Skeletal muscle tissue (tissue), 4 donors: ENCODE data around the gene TRRAP. TPM values are rescaled to one million over a fixed set of nuclear protein-coding genes. Genes with fewer than 3 reads are reported as not detected.
A peak's percentile ranks its signal among the peaks of the same experiment; 100 is the strongest.

ENCODE experiments used
- H3K27ac ChIP-seq: one replicate; pipeline ENCODE4 v1.7.0; 2013; ENCODE audit warnings: mild to moderate bottlenecking, low read depth, low read length, inconsistent platforms
- H3K27me3 ChIP-seq, 3 donors: one replicate each; pipeline ENCODE4 v1.7.0; 2013; ENCODE audit warnings: low read length in 3 of 3; ENCODE audit not compliant: control insufficient read depth in 3 of 3, insufficient read depth in 3 of 3
- H3K36me3 ChIP-seq, 3 donors: one replicate each; pipeline ENCODE4 v1.7.0; 2013; ENCODE audit warnings: low read length in 3 of 3; ENCODE audit not compliant: control insufficient read depth in 3 of 3, insufficient read depth in 3 of 3
- H3K4me1 ChIP-seq, 3 donors: one replicate each; pipeline ENCODE4 v1.7.0; 2013; ENCODE audit warnings: low read length in 3 of 3, mild to moderate bottlenecking in 3 of 3; ENCODE audit not compliant: control insufficient read depth in 3 of 3, insufficient read depth in 3 of 3
- H3K4me3 ChIP-seq, 3 donors: one replicate each; pipeline ENCODE4 v1.7.0; 2013; ENCODE audit warnings: low read length in 3 of 3
- H3K9ac ChIP-seq, 3 donors: one replicate each; pipeline ENCODE4 v1.7.0; 2013; ENCODE audit warnings: low read length in 3 of 3, mild to moderate bottlenecking in 3 of 3, moderate library complexity in 2 of 3, low read depth in 1 of 3
- H3K9me3 ChIP-seq, 3 donors: one replicate each; pipeline ENCODE4 v1.7.0; 2013; ENCODE audit warnings: low read length in 3 of 3; ENCODE audit not compliant: control insufficient read depth in 3 of 3
- total RNA-seq: library from RNA; depleted of rRNA; stranded (reverse); fragments of >200 nt; gene quantifications from one replicate; pipeline ENCODE4 v1.2.3, GENCODE V29; 2014
- donor health status: Osteomylitis.

Gene TRRAP
- total RNA-seq, 1 donor from 2014 or later, result 20.4 TPM

DNA sequence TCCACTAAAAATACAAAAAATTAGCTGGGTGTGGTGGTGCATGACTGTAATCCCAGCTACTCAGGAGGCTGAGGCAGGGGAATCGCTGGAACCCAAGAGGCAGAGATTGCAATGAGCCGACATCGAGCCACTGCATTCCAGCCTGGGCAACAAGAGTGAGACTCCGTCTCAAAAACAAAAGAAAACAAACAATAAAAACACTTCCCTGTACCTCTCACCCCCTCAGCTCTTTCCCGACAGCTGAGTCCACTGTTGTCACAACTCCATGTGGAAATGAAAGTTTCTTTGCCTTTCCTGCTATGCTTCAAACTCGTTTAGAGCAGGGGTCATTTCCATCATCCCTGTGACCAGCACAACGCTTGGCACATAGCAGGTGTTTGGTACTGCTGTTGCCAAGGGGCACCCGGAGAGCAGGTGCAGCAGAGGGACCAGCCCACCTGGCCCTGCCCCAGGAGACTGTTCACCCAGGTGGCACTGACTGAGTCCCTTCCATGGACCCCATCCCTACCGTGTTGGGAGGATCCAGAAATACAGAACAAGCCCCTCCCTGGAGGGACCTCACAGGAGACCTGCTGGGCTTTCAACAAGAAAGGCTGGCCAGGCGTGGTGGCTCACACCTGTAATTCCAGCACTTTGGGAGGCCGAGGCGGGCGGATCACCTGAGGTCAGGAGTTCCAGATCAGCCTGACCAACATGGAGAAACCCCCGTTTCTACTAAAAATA is 13.4 kb upstream of the TRRAP start:
- Histone ChIP-seq H3K27ac (no peak overlapping the region), H3K36me3 (no peaks in the 10 kb centered on the region), H3K9ac (no peak overlapping the region), H3K4me1 (peaks cover 0 to 5% (median 3%) of the 10 kb centered on the region in 3 donors), H3K9me3 (no peaks in the 10 kb centered on the region), H3K27me3 (peaks cover 0 to 20% (median 11%) of the 10 kb centered on the region in 3 donors), H3K4me3 (no peak overlapping the region)

GRCh38 chr7:98866351-98866750 is 12.0 kb upstream of the TRRAP start:
- Histone ChIP-seq H3K9ac (no peak overlapping the region), H3K27me3 (peaks cover 6 to 25% (median 19%) of the 10 kb centered on the region in 3 donors), H3K4me1 (peaks cover 0 to 5% (median 3%) of the 10 kb centered on the region in 3 donors), H3K4me3 (no peak overlapping the region), H3K36me3 (no peaks in the 10 kb centered on the region), H3K9me3 (no peaks in the 10 kb centered on the region), H3K27ac (no peak overlapping the region)

- H3K4me3 ChIP-seq, result no peak overlapping the region
- H3K4me1 ChIP-seq, result peaks cover 0 to 5% (median 3%) of the 10 kb centered on the region in 3 donors
- H3K9ac ChIP-seq, result no peak overlapping the region
- no peak overlapping the region for H3K27ac ChIP-seq
- peaks cover 9 to 25% (median 22%) of the 10 kb centered on the region in 3 donors for H3K27me3 ChIP-seq
- H3K36me3 ChIP-seq, result no peaks in the 10 kb centered on the region
- no peaks in the 10 kb centered on the region for H3K9me3 ChIP-seq
Measured at GRCh38 chr7:98866765-98867164, 11.6 kb upstream of the TRRAP start.

GRCh38 chr7:98868450-98868849 is 9.9 kb upstream of the TRRAP start:
- Histone ChIP-seq H3K27me3 (peaks cover 9 to 25% (median 22%) of the 10 kb centered on the region in 3 donors), H3K4me1 (peaks cover 0 to 5% (median 3%) of the 10 kb centered on the region in 3 donors), H3K27ac (no peak overlapping the region), H3K9ac (no peak overlapping the region), H3K36me3 (no peaks in the 10 kb centered on the region), H3K9me3 (no peaks in the 10 kb centered on the region), H3K4me3 (no peak overlapping the region)

GRCh38 chr7:98869027-98869596 is 9.2 kb upstream of the TRRAP start:
- Histone ChIP-seq H3K4me1 (peaks cover 0 to 5% (median 3%) of the 10 kb centered on the region in 3 donors), H3K4me3 (no peak overlapping the region), H3K9ac (no peak overlapping the region), H3K9me3 (no peaks in the 10 kb centered on the region), H3K27me3 (peaks cover 9 to 25% (median 22%) of the 10 kb centered on the region in 3 donors), H3K36me3 (no peaks in the 10 kb centered on the region), H3K27ac (no peak overlapping the region)

DNA sequence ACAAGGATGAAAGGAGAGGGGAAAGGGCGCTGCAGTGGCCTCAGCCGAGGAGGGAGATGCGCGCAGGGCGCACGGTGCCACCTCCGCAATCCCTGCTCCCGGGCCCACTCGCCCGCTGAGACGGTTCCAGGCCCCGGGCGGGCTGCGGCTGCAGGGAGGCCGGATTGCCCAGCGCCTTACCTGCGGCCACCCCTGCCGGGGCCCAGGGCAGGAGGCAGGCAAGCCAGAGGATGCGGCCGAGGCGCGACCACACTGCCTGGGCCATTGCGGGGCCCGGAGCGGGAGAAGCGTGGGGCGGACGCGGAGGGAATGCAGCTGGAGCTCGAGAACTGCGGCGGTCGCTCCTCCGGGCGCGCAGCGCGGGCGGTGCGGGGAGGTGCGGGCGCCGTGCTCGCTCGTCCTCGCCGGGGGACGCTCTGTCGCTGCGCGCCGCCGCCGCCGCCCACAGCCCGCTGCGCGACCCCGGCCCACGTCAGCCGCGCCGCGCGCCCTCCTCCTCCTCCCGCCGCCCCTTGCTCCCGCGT is 8.7 kb upstream of the TRRAP start, which contains the start of gene TMEM130:
Gene TMEM130, minus strand, starts transcription at position 418 of the 524 bp plus-strand sequence. Its CDS starts 153 bp downstream, at position 265.
- Histone ChIP-seq H3K9me3 (no peaks in the 10 kb centered on the region), H3K27ac (no peak within 1 kb of the TSS), H3K4me1 (peaks cover 0 to 5% (median 3%) of the 10 kb centered on the region in 3 donors), H3K27me3 (peaks cover 9 to 25% (median 22%) of the 10 kb centered on the region in 3 donors), H3K9ac (no peak within 1 kb of the TSS), H3K4me3 (peak within 1 kb of the TSS in 1 of 3 donors; percentile 13), H3K36me3 (no peaks in the 10 kb centered on the region)

GRCh38 chr7:98870121-98870651 is 8.1 kb upstream of the TRRAP start:
- Histone ChIP-seq H3K9me3 (no peaks in the 10 kb centered on the region), H3K27me3 (peaks cover 9 to 25% (median 22%) of the 10 kb centered on the region in 3 donors), H3K9ac (no peak overlapping the region), H3K4me1 (peaks cover 0 to 5% (median 3%) of the 10 kb centered on the region in 3 donors), H3K27ac (no peak overlapping the region), H3K4me3 (peak overlapping the region in 1 of 3 donors; percentile 13), H3K36me3 (no peaks in the 10 kb centered on the region)

DNA sequence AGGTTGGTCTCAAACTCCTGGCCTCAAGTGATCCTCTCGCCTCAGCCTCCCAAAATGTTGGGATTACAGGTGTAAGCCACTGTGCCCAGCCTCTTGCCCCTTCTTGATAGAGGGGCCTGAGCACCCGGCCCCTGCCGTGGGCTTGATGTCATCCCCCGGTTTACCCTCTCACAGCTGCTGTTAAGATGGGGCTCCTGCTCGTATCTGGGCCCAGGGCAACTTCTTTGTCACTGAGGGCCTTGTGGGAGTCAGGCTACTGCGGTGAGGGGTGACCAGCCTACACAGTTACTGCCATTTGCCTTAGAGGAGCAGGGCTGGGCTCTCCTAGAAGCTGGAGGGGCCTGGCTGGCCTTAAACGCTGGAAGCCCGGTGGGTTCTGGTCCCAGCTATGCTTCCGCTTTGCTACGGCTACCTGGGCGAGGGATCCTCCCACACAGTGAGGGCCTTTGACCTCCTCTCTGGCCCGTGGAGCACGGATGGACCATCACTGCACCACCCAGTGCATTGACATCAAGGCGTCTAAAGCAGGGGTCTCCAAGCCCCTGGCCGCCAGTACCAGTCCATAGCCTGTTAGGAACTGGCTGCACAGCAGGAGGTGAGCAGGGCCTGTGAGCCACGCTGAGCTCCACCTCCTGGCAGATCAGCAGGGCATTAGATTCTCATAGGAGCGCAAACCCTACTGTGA is 7.4 kb upstream of the TRRAP start:
- Histone ChIP-seq H3K27ac (no peak overlapping the region), H3K9ac (no peak overlapping the region), H3K4me1 (peaks cover 0 to 5% (median 3%) of the 10 kb centered on the region in 3 donors), H3K9me3 (no peaks in the 10 kb centered on the region), H3K27me3 (peaks cover 9 to 25% (median 22%) of the 10 kb centered on the region in 3 donors), H3K4me3 (no peak overlapping the region), H3K36me3 (no peaks in the 10 kb centered on the region)

- Histone ChIP-seq H3K4me1 (peaks cover 0 to 5% (median 3%) of the 10 kb centered on the region in 3 donors), H3K4me3 (no peak overlapping the region), H3K27me3 (peaks cover 9 to 22% (median 22%) of the 10 kb centered on the region in 3 donors), H3K36me3 (no peaks in the 10 kb centered on the region), H3K27ac (no peak overlapping the region), H3K9me3 (no peaks in the 10 kb centered on the region), H3K9ac (no peak overlapping the region)
Measured at GRCh38 chr7:98872328-98872924, 5.9 kb upstream of the TRRAP start.
